Nephron (organoid): ENCODE data around the gene KDM4C.
"Not testable (repeated sequence)": the region's sequence is repeated elsewhere in the genome, so short reads cannot be mapped to it uniquely, and the experiment has no call there.

Experiments used
- H3K27ac Mint-ChIP-seq, 3 experiments: 2 replicates each; pipeline ENCODE4 v1.8.0; 2020; ENCODE audit warnings: mixed read lengths in 3 of 3, mild to moderate bottlenecking in 2 of 3, moderate library complexity in 1 of 3
- H3K27me3 Mint-ChIP-seq: 2 replicates; pipeline ENCODE4 v1.8.0; 2021; ENCODE audit warnings: low read depth, mild to moderate bottlenecking, moderate library complexity, mixed read lengths
- H3K36me3 Mint-ChIP-seq: 2 replicates; pipeline ENCODE4 v1.8.0; 2020; ENCODE audit warnings: low read depth, mixed read lengths
- H3K4me1 Mint-ChIP-seq: 2 replicates; pipeline ENCODE4 v1.8.0; 2020; ENCODE audit warnings: mixed read lengths
- H3K4me3 Mint-ChIP-seq, 3 experiments: 2 replicates each; pipeline ENCODE4 v1.8.0; 2020; ENCODE audit warnings: mild to moderate bottlenecking in 3 of 3, mixed read lengths in 3 of 3, moderate library complexity in 2 of 3
- H3K9me3 Mint-ChIP-seq: 2 replicates; pipeline ENCODE4 v1.8.0; 2020; ENCODE audit warnings: mixed read lengths
- TF ChIP-seq, protein P1 (sequence below), 3 experiments: fragments of 200-600 bp; sonication (generic); IDR thresholded peaks; one replicate each; pipeline ENCODE4 v1.5.0; 2021; ENCODE audit warnings: antibody characterized with exemption in 3 of 3; ENCODE audit not compliant: unreplicated experiment in 3 of 3

The KDM4C gene

DNA sequence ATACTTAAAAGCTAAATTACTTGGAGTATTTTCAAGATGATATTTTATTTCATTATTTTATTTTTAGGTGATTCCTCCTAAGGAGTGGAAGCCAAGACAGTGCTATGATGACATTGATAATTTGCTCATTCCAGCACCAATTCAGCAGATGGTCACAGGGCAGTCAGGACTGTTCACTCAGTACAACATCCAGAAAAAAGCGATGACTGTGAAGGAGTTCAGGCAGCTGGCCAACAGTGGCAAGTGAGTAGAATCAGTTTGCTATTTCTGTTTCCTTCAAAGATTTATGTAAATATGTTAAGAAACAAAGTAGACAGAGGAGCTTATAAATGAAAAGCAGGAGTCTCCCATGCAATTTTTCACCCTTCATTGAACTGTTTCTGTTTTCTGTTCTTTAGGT lies 47.8 kb downstream of the KDM4C start:
- Mint-ChIP-seq H3K27ac (no peak overlapping the region), H3K4me3 (no peak overlapping the region), H3K36me3 (peaks cover 29% of the 10 kb centered on the region), H3K4me1 (peaks cover 5% of the 10 kb centered on the region), H3K27me3 (no peaks in the 10 kb centered on the region), H3K9me3 (peaks cover 6% of the 10 kb centered on the region)
- TF ChIP-seq, protein P1, sequence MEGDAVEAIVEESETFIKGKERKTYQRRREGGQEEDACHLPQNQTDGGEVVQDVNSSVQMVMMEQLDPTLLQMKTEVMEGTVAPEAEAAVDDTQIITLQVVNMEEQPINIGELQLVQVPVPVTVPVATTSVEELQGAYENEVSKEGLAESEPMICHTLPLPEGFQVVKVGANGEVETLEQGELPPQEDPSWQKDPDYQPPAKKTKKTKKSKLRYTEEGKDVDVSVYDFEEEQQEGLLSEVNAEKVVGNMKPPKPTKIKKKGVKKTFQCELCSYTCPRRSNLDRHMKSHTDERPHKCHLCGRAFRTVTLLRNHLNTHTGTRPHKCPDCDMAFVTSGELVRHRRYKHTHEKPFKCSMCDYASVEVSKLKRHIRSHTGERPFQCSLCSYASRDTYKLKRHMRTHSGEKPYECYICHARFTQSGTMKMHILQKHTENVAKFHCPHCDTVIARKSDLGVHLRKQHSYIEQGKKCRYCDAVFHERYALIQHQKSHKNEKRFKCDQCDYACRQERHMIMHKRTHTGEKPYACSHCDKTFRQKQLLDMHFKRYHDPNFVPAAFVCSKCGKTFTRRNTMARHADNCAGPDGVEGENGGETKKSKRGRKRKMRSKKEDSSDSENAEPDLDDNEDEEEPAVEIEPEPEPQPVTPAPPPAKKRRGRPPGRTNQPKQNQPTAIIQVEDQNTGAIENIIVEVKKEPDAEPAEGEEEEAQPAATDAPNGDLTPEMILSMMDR (IDR thresholded peaks at IDR 0.05; ENCODE audit: unreplicated experiment in 3 of 3), result no peak

DNA sequence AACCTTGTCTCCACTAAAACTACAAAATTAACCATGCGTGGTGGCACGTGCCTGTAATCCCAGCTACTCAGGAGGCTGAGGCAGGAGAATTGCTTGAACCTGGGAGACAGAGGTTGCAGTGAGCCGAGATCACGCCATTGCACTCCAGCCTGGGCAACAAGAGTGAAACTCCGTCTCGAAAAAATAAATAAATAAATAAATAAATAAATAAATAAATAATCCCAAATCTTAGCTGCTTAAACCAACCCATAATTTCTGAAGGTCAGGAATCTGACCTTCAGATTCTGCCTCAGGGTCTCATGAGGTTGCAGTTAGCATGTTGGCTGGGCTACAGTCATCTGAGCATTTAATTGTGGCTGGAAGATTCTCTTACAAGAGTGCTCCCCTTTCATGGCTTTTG lies 48.5 kb downstream of the KDM4C start:
- not testable (repeated sequence) for H3K9me3 Mint-ChIP-seq, H3K27ac Mint-ChIP-seq, H3K4me1 Mint-ChIP-seq, H3K4me3 Mint-ChIP-seq, H3K27me3 Mint-ChIP-seq
- peaks cover 29% of the 10 kb centered on the region for H3K36me3 Mint-ChIP-seq

DNA sequence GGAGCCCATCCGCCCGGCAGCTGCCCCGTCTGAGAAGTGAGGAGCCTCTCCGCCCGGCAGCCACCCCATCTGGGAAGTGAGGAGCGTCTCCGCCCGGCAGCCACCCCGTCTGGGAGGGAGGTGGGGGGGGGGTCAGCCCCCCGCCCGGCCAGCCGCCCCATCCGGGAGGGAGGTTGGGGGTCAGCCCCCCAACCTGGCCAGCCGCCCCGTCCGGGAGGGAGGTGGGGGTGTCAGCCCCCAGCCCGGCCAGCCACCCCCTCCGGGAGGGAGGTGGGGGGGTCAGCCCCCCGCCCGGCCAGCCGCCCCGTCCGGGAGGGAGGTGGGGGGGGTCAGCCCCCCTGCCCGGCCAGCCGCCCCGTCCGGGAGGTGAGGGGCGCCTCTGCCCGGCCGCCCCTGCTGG lies 49.9 kb downstream of the KDM4C start:
- H3K9me3 Mint-ChIP-seq, H3K27me3 Mint-ChIP-seq, H3K4me3 Mint-ChIP-seq, H3K4me1 Mint-ChIP-seq, H3K27ac Mint-ChIP-seq: not testable (repeated sequence)
- peaks cover 29% of the 10 kb centered on the region for H3K36me3 Mint-ChIP-seq

DNA sequence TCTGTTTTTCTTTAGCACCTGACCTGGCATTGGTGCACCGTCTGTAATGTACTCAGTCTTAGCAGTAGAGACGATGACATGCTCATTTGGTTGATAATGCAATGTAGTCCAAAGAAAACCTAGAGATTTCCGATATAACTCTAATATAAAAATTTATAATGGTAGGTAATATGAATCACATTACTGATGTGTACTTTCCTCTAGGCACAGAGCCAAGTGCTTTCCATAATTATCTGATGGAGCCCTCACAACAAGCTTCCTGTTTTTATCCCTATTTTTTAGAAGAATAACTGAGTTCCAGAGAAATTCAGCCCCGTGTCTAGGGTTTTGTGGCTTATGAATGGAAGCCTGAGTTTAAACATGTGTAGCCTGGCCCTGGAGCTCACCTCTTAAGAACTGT lies 53.7 kb downstream of the KDM4C start:
- H3K27ac Mint-ChIP-seq, result no peak overlapping the region
- no peaks in the 10 kb centered on the region for H3K27me3 Mint-ChIP-seq
- H3K4me3 Mint-ChIP-seq, result no peak overlapping the region
- H3K4me1 Mint-ChIP-seq, result no peaks in the 10 kb centered on the region
- TF ChIP-seq, protein P1 (IDR thresholded peaks at IDR 0.05; ENCODE audit: unreplicated experiment in 3 of 3), result no peak
- H3K9me3 Mint-ChIP-seq, result no peaks in the 10 kb centered on the region
- H3K36me3 Mint-ChIP-seq, result peaks cover 16% of the 10 kb centered on the region

DNA sequence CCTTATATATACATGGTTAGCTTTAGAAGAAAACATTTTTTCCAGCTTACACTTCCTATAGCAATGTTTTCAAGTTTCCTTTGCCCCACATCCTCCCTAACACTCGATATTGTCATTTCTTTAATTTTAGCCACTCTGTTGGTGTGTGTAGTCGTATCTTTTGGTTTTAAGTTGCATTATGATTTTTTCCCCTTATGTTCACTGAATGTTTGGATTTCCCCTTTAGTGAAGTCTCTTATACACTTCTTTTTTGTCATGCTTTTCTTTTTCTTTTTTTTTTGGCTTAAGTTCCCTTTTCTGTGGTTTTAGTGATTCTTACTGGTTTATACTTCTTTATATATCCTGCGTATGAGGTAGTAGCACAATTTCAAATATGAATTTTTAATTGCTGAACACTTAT lies 58.8 kb downstream of the KDM4C start:
- Mint-ChIP-seq H3K4me1 (no peaks in the 10 kb centered on the region), H3K27ac (no peak overlapping the region), H3K27me3 (no peaks in the 10 kb centered on the region), H3K4me3 (no peak overlapping the region), H3K9me3 (no peaks in the 10 kb centered on the region), H3K36me3 (no peaks in the 10 kb centered on the region)
- TF ChIP-seq, protein P1 (IDR thresholded peaks at IDR 0.05; ENCODE audit: unreplicated experiment in 3 of 3), result no peak

DNA sequence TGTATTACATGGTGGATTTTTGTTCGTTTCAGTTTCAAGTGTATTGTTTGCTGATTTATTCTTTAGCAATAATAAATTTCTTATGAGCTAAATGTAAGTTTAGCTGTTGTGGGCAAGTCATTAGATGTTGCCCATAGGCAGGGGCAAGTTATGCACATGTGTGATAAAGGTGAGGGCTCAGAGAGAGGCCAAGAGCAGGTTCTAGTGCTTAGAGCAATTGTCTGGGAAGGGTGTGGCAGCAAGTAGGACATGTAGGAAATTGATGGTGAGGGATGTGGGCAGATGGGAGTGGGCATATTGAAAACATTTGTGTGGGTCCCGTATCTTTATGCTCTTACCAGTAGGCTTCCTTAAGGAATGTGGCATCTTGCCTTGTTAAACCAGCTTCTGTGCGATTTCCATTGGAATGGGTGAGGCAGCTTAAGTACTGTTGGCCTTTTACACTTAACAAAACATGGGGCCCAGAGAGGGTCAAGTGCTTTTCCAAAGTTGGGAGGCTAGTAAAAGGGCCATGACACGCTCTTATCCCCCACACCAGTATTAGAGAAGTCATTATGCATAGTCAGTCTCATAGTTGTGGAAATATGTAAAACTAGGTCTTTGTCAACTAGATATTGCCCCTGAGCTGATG lies 60.6 kb downstream of the KDM4C start:
- H3K27me3 Mint-ChIP-seq, result no peaks in the 10 kb centered on the region
- no peaks in the 10 kb centered on the region for H3K4me1 Mint-ChIP-seq
- no peak overlapping the region for H3K27ac Mint-ChIP-seq
- no peaks in the 10 kb centered on the region for H3K9me3 Mint-ChIP-seq
- no peaks in the 10 kb centered on the region for H3K36me3 Mint-ChIP-seq
- TF ChIP-seq, protein P1 (IDR thresholded peaks at IDR 0.05; ENCODE audit: unreplicated experiment in 3 of 3), result no peak
- no peak overlapping the region for H3K4me3 Mint-ChIP-seq

DNA sequence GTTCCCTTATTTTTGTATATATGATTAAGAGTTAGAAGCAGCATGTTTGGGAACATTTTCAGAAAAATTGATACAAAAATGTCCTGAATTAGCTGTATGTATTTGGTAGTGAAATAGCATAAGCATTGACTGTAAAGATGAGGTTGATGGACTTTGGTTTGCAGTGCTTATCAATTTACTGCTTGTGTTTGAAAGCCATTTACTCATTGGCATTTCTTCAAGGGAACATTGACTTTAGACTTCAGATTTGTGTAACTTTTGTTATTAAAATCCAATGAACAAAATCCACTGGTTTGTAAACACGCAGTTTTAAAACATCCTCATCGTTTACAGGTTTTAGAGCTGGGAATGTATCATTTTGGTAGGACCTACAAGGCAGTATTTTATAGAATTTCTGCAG lies 61.3 kb downstream of the KDM4C start:
- Mint-ChIP-seq H3K9me3 (no peaks in the 10 kb centered on the region), H3K36me3 (no peaks in the 10 kb centered on the region), H3K4me1 (no peaks in the 10 kb centered on the region), H3K27me3 (no peaks in the 10 kb centered on the region), H3K4me3 (no peak overlapping the region), H3K27ac (no peak overlapping the region)
- TF ChIP-seq, protein P1 (IDR thresholded peaks at IDR 0.05; ENCODE audit: unreplicated experiment in 3 of 3), result no peak
